Measurements from ENCODE around the gene SELENOH. TPM values are rescaled to one million over a fixed set of nuclear protein-coding genes. Genes with fewer than 3 reads are reported as not detected.

The SELENOH gene
- total and polyA plus RNA-seq, 9 of the 15 experiments (the other 6 are each of a cell fraction or from before 2014, with no cell fraction given): 16.6 to 299 (median 118) TPM

- peak; percentile 17; the same call in 1 of the 2 replicates for TF ChIP-seq ZBTB49 (CRISPR knock-in tag; IDR thresholded peaks at IDR 0.05; ENCODE audit: borderline replicate concordance)
- TF ChIP-seq CUX1 (CRISPR knock-in tag; IDR thresholded peaks at IDR 0.05): no peak
- TF ChIP-seq KLF6 (CRISPR knock-in tag; IDR thresholded peaks at IDR 0.05; ENCODE audit: borderline replicate concordance): no peak; the same call in 1 of the 2 replicates
- TF ChIP-seq NFIX (CRISPR knock-in tag; IDR thresholded peaks at IDR 0.05; ENCODE audit: low read depth): no peak
- peak; percentile 97 for TF ChIP-seq MXI1 (IDR thresholded peaks at IDR 0.05; ENCODE audit: low read depth, low read length)
- TF ChIP-seq IRF9 (tag; IDR thresholded peaks at IDR 0.05): no peak
- TF ChIP-seq NCOR1 (IDR thresholded peaks at IDR 0.05): peak; percentile 65; the same call in 1 of the 2 replicates
- no peak for TF ChIP-seq SRSF3 (IDR thresholded peaks at IDR 0.05; ENCODE audit: insufficient read depth, low read length)
- no peak for TF ChIP-seq GTF3C2 (IDR thresholded peaks at IDR 0.05; ENCODE audit: borderline replicate concordance, extremely low read depth, insufficient read length)
- no peak for TF ChIP-seq ZNF41 (CRISPR knock-in tag; conservative IDR thresholded peaks at IDR 0.05)
- TF ChIP-seq ZNF764 (CRISPR knock-in tag; IDR thresholded peaks at IDR 0.05; ENCODE audit: low read depth): no peak
- TF ChIP-seq TCF15 (CRISPR knock-in tag; IDR thresholded peaks at IDR 0.05): no peak; the same call in 1 of the 2 replicates
- no peak for TF ChIP-seq ZFP36 (IDR thresholded peaks at IDR 0.05; ENCODE audit: low read depth, low read length, partially characterized antibody)
These were observed at the start of gene SELENOH (continued) for GRCh38 chr11:57741132-57742086.

Measured in K562 (cell line).